DMS153 treated with DMSO at 0.1 percent for 48 hours (cell line): ENCODE results near the gene SDHB.

Experiments
- DNase-seq: peaks from one replicate; lab custom pipeline; 2025; ENCODE audit not compliant: unreplicated experiment; lab: John Stamatoyannopoulos, UW

The SDHB gene

GRCh38 chr1:17013491-17014320 is 40.1 kb downstream of the SDHB start:
- DNase-seq, result no peak

- no peak for DNase-seq
Observed at GRCh38 chr1:17012775-17013490, 40.9 kb downstream of the SDHB start.

- peak; percentile 70 for DNase-seq
Observed at GRCh38 chr1:17011439-17012307, 42.2 kb downstream of the SDHB start, which contains the start of gene ATP13A2. ATP13A2 (minus strand) TSS chr1:17011928; CDS start chr1:17011738, 190 bp downstream.

- no peak for DNase-seq
Observed at GRCh38 chr1:17011092-17011438, 42.8 kb downstream of the SDHB start.

GRCh38 chr1:17009706-17010105 is 44.1 kb downstream of the SDHB start:
- no peak for DNase-seq

- no peak for DNase-seq
Observed at GRCh38 chr1:17008208-17008855, 45.5 kb downstream of the SDHB start.

- DNase-seq, result no peak
Observed at GRCh38 chr1:17007121-17007520, 46.7 kb downstream of the SDHB start.

- no peak for DNase-seq
Observed at GRCh38 chr1:17005365-17005740, 48.5 kb downstream of the SDHB start.

GRCh38 chr1:17004466-17005364 is 49.1 kb downstream of the SDHB start:
- no peak for DNase-seq

- DNase-seq, result no peak
Observed at GRCh38 chr1:17002524-17002902, 51.3 kb downstream of the SDHB start.

GRCh38 chr1:17001760-17002523 is 51.9 kb downstream of the SDHB start:
- no peak for DNase-seq

GRCh38 chr1:16999863-17000262 is 54.0 kb downstream of the SDHB start:
- DNase-seq, result no peak

GRCh38 chr1:16998589-16998988 is 55.2 kb downstream of the SDHB start:
- no peak for DNase-seq

- no peak for DNase-seq
Observed at GRCh38 chr1:16996845-16997244, 57.0 kb downstream of the SDHB start.

GRCh38 chr1:16993521-16994038 is 60.3 kb downstream of the SDHB start:
- DNase-seq, result no peak

- DNase-seq, result no peak
Observed at GRCh38 chr1:16992675-16993074, 61.2 kb downstream of the SDHB start.

- DNase-seq, result no peak
Observed at GRCh38 chr1:16992102-16992501, 61.7 kb downstream of the SDHB start.

GRCh38 chr1:16991571-16991970 is 62.3 kb downstream of the SDHB start:
- no peak for DNase-seq
